PC-9 (cell line): ENCODE measurements around the gene ANKRD62. TPM values are rescaled to one million over a fixed set of nuclear protein-coding genes. Genes with fewer than 3 reads are reported as not detected.

Experiments
- BruUV-seq: library from RNA; stranded (reverse); fragments of 400-500 nt; replicated peaks from 2 replicates; lab custom pipeline; 2021; lab: Mats Ljungman, UMichigan
- CTCF ChIA-PET: fragments of 300-600 bp; sonication (Branson Sonifier 250); formaldehyde crosslinking; loops from one replicate; lab custom pipeline; 2022; ENCODE audit warnings: antibody characterized with exemption; lab: Charles Lee
- POLR2A ChIA-PET: fragments of 300-600 bp; sonication (Branson Sonifier 250); formaldehyde crosslinking; loops from one replicate; lab custom pipeline; 2022; ENCODE audit warnings: antibody characterized with exemption; ENCODE audit not compliant: unreplicated experiment; lab: Charles Lee
- DNase-seq, 2 experiments: peaks; one replicate each; pipeline versions ENCODE4 v3.0.0 to v3.0.0-alpha.2; 2015 to 2022; ENCODE audit warnings: mixed read lengths in 1 of 2
- H2AFZ ChIP-seq: fragments of 200-600 bp; sonication (generic); 2 replicates; pipeline ENCODE4 v1.8.1; 2017; ENCODE audit warnings: antibody characterized with exemption
- H3F3A ChIP-seq: fragments of 200-600 bp; sonication (generic); 2 replicates; pipeline ENCODE4 v1.8.1; 2017; ENCODE audit warnings: antibody characterized with exemption, mild to moderate bottlenecking, low read depth; ENCODE audit not compliant: insufficient read depth
- H3K27ac ChIP-seq: fragments of 200-600 bp; sonication (generic); 2 replicates; pipeline ENCODE4 v1.6.1; 2016; ENCODE audit warnings: mixed run types
- H3K27me3 ChIP-seq: fragments of 200-600 bp; sonication (generic); 2 replicates; pipeline ENCODE4 v1.6.1; 2016; ENCODE audit warnings: low read depth, mixed run types; ENCODE audit not compliant: insufficient read depth
- H3K36me3 ChIP-seq: fragments of 200-600 bp; sonication (generic); 2 replicates; pipeline ENCODE4 v1.6.1; 2016; ENCODE audit warnings: low read depth, mixed run types
- H3K4me1 ChIP-seq: fragments of 200-600 bp; sonication (generic); replicated peaks from 2 replicates; pipeline ENCODE4 v1.6.1; 2016; ENCODE audit warnings: mixed run types; ENCODE audit not compliant: insufficient read depth
- H3K4me2 ChIP-seq: fragments of 200-600 bp; sonication (generic); 2 replicates; pipeline ENCODE4 v1.6.1; 2017; ENCODE audit warnings: mixed run types
- H3K4me3 ChIP-seq: fragments of 200-600 bp; sonication (generic); 2 replicates; pipeline ENCODE4 v1.6.1; 2016; ENCODE audit warnings: mixed run types
- H3K79me2 ChIP-seq: fragments of 200-600 bp; sonication (generic); 2 replicates; pipeline ENCODE4 v1.6.1; 2017; ENCODE audit warnings: low read depth, mixed run types
- H3K9me2 ChIP-seq: fragments of 200-600 bp; sonication (generic); 2 replicates; pipeline ENCODE4 v1.8.1; 2017; ENCODE audit warnings: mild to moderate bottlenecking; ENCODE audit not compliant: insufficient read depth
- H3K9me3 ChIP-seq: fragments of 200-600 bp; sonication (generic); 2 replicates; pipeline ENCODE4 v1.8.1; 2016; ENCODE audit warnings: low read depth; ENCODE audit not compliant: insufficient read depth
- H4K20me1 ChIP-seq: fragments of 200-600 bp; sonication (generic); 2 replicates; pipeline ENCODE4 v1.8.1; 2017; ENCODE audit not compliant: insufficient read depth
- EZH2 ChIP-seq: fragments of 200-600 bp; sonication (generic); IDR thresholded peaks from 2 replicates; pipeline ENCODE4 v1.8.0; 2017; ENCODE audit warnings: antibody characterized with exemption, low read depth
- intact Hi-C: fragments of 100-400 bp; cut with micrococcal nuclease; formaldehyde crosslinking; loops from one replicate; pipeline ENCODE4 v1.10.0; 2022; ENCODE audit not compliant: unreplicated experiment
- total RNA-seq: library from RNA; stranded (reverse); gene quantifications from 2 replicates; pipeline ENCODE4 v1.2.3, GENCODE V29; 2021
- TF ChIP-seq, protein P1 (sequence below): fragments of 200-600 bp; sonication (generic); conservative IDR thresholded peaks from 2 replicates; pipeline ENCODE4 v1.6.1; 2017; ENCODE audit warnings: mixed run types, antibody characterized with exemption, mild to moderate bottlenecking, moderate library complexity

Gene ANKRD62
- total RNA-seq, 1 experiment from 2014 or later: not detected

DNA sequence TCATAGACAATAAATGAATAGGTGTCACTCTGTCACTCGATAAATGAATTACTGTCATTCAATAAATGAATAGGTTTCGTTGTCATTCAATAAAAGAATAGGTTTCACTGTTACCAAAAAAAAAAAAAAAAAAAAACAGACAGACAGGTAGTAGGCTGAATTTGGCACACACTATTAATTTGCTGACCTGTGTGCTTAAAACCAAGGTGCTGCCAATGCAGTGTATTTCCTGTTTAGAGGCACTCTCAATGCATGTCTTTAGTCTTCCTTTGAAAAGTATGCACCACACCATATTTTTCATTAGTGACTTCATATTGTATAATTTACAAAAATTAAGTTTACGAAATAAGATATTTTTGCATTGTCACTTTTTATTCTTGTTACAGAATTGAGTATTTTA, 16.2 kb downstream of the ANKRD62 start:
- H3K36me3 ChIP-seq: no peaks in the 10 kb centered on the region
- CTCF ChIA-PET: no interaction called here
- H3K27ac ChIP-seq: no peak overlapping the region
- H3K4me2 ChIP-seq: no peak overlapping the region
- BruUV-seq: no TSS peak
- TF ChIP-seq, protein P1, sequence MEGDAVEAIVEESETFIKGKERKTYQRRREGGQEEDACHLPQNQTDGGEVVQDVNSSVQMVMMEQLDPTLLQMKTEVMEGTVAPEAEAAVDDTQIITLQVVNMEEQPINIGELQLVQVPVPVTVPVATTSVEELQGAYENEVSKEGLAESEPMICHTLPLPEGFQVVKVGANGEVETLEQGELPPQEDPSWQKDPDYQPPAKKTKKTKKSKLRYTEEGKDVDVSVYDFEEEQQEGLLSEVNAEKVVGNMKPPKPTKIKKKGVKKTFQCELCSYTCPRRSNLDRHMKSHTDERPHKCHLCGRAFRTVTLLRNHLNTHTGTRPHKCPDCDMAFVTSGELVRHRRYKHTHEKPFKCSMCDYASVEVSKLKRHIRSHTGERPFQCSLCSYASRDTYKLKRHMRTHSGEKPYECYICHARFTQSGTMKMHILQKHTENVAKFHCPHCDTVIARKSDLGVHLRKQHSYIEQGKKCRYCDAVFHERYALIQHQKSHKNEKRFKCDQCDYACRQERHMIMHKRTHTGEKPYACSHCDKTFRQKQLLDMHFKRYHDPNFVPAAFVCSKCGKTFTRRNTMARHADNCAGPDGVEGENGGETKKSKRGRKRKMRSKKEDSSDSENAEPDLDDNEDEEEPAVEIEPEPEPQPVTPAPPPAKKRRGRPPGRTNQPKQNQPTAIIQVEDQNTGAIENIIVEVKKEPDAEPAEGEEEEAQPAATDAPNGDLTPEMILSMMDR: no peak
- TF ChIP-seq EZH2: no peak
- no peak overlapping the region for H3K4me3 ChIP-seq
- DNase-seq: no peak
- no peaks in the 10 kb centered on the region for H3F3A ChIP-seq
- no peak overlapping the region for H2AFZ ChIP-seq
- no peaks in the 10 kb centered on the region for H3K9me3 ChIP-seq
- no peaks in the 10 kb centered on the region for H4K20me1 ChIP-seq
- POLR2A ChIA-PET: no interaction called here
- H3K9me2 ChIP-seq: no peaks in the 10 kb centered on the region
- no peaks in the 10 kb centered on the region for H3K4me1 ChIP-seq
- H3K27me3 ChIP-seq: no peaks in the 10 kb centered on the region; the same call in 1 of the 2 replicates
- H3K79me2 ChIP-seq: no peaks in the 10 kb centered on the region
- intact Hi-C loops: no loop called here

- no peak for TF ChIP-seq EZH2
- TF ChIP-seq, protein P1: no peak
- Histone ChIP-seq H3K79me2 (no peaks in the 10 kb centered on the region), H3K9me3 (no peaks in the 10 kb centered on the region), H2AFZ (no peak overlapping the region), H3K27me3 (no peaks in the 10 kb centered on the region; the same call in 1 of the 2 replicates), H4K20me1 (no peaks in the 10 kb centered on the region), H3K27ac (no peak overlapping the region), H3K9me2 (0 out of 2 replicates have a peak, but pooled peaks cover 3% of the 10 kb centered on the region), H3K36me3 (no peaks in the 10 kb centered on the region), H3K4me2 (no peak overlapping the region), H3K4me3 (no peak overlapping the region), H3K4me1 (no peaks in the 10 kb centered on the region), H3F3A (no peaks in the 10 kb centered on the region)
- POLR2A ChIA-PET: no interaction called here
- CTCF ChIA-PET: no interaction called here
- intact Hi-C loops: no loop called here
- no peak for DNase-seq
- no TSS peak for BruUV-seq
These were observed 20.5 kb downstream of the ANKRD62 start for GRCh38 chr18:12113999-12114646.

- Histone ChIP-seq H3K9me3 (no peaks in the 10 kb centered on the region), H3F3A (no peaks in the 10 kb centered on the region), H4K20me1 (no peaks in the 10 kb centered on the region), H3K4me2 (no peak overlapping the region), H3K9me2 (0 out of 2 replicates have a peak, but pooled peaks cover 3% of the 10 kb centered on the region), H3K4me3 (no peak overlapping the region), H3K79me2 (no peaks in the 10 kb centered on the region), H3K27ac (no peak overlapping the region), H3K4me1 (no peaks in the 10 kb centered on the region), H3K27me3 (no peaks in the 10 kb centered on the region), H2AFZ (no peak overlapping the region), H3K36me3 (no peaks in the 10 kb centered on the region)
- intact Hi-C loops: no loop called here
- DNase-seq: no peak
- POLR2A ChIA-PET: interaction anchor here (1.2 kb wide), 1 partner anchor 872 kb away, joined by 4 read pairs; the partner anchor contains the start of gene CEP192
- TF ChIP-seq EZH2: no peak
- TF ChIP-seq, protein P1: no peak
- no TSS peak for BruUV-seq
- CTCF ChIA-PET: no interaction called here
These were observed 25.7 kb downstream of the ANKRD62 start for GRCh38 chr18:12119358-12119757.
